Osteoblast (primary cell): ENCODE results near the gene PDHB. TPM values are rescaled to one million over a fixed set of nuclear protein-coding genes. Genes with fewer than 3 reads are reported as not detected.

Source experiments
- DNase-seq: peaks from one replicate; pipeline ENCODE4 v3.0.0; 2011; ENCODE audit warnings: low spot score, mixed read lengths; ENCODE audit not compliant: insufficient read length; ENCODE audit errors: missing footprints
- H2AFZ ChIP-seq: 2 replicates; pipeline ENCODE4 v1.6.0; 2011; ENCODE audit warnings: mild to moderate bottlenecking, low read length
- H3K27ac ChIP-seq: 2 replicates; pipeline ENCODE4 v1.5.1; 2011; ENCODE audit warnings: mild to moderate bottlenecking, low read depth, low read length, moderate library complexity
- H3K27me3 ChIP-seq: 2 replicates; pipeline ENCODE4 v1.6.0; 2012; ENCODE audit warnings: mild to moderate bottlenecking, control low read depth, inconsistent platforms, low read length, moderate library complexity; ENCODE audit not compliant: insufficient read depth
- H3K36me3 ChIP-seq: 2 replicates; pipeline ENCODE4 v1.5.1; 2011; ENCODE audit warnings: mild to moderate bottlenecking, low read length, control low read depth, moderate library complexity; ENCODE audit not compliant: insufficient read depth
- H3K4me1 ChIP-seq: 2 replicates; pipeline ENCODE4 v1.5.1; 2011; ENCODE audit warnings: mild to moderate bottlenecking, low read length, control low read depth, moderate library complexity; ENCODE audit not compliant: insufficient read depth
- H3K4me2 ChIP-seq: 2 replicates; pipeline ENCODE4 v1.6.0; 2011; ENCODE audit warnings: mild to moderate bottlenecking, low read length; ENCODE audit not compliant: insufficient read depth
- H3K4me3 ChIP-seq: fragments of 200-600 bp; sonication (generic); 3 replicates; pipeline ENCODE4 v1.5.1; 2012; ENCODE audit warnings: mild to moderate bottlenecking, low read length, inconsistent platforms; ENCODE audit not compliant: insufficient read depth
- H3K79me2 ChIP-seq: 2 replicates; pipeline ENCODE4 v1.6.0; 2012; ENCODE audit warnings: mild to moderate bottlenecking, low read length, control low read depth, inconsistent platforms; ENCODE audit not compliant: insufficient read depth
- H3K9me3 ChIP-seq: 2 replicates; pipeline ENCODE4 v1.5.1; 2011; ENCODE audit warnings: low read depth, low read length, control low read depth
- H4K20me1 ChIP-seq: 2 replicates; pipeline ENCODE4 v1.6.0; 2012; ENCODE audit warnings: mild to moderate bottlenecking, low read length, control low read depth; ENCODE audit not compliant: insufficient read depth
- total RNA-seq: library from RNA; depleted of rRNA; stranded (reverse); fragments of >200 nt; gene quantifications from 2 replicates; pipeline ENCODE4 v1.2.3, GENCODE V29; 2012
- TF ChIP-seq, protein P1 (sequence below): IDR thresholded peaks from 2 replicates; pipeline ENCODE4 v1.5.1; 2011; ENCODE audit warnings: mild to moderate bottlenecking, low read depth, low read length, moderate library complexity; ENCODE audit errors: extremely low read depth

Gene PDHB
- total RNA-seq, 1 donor, result 78.2 TPM

- no peak overlapping the region for H3K27ac ChIP-seq
- H3K4me3 ChIP-seq, result no peak overlapping the region
- H3K27me3 ChIP-seq, result no peaks in the 10 kb centered on the region
- no peak overlapping the region for H3K4me2 ChIP-seq
- no peaks in the 10 kb centered on the region for H3K9me3 ChIP-seq
- no peaks in the 10 kb centered on the region for H3K79me2 ChIP-seq
- DNase-seq, result no peak
- H2AFZ ChIP-seq, result no peak overlapping the region
- no peaks in the 10 kb centered on the region for H4K20me1 ChIP-seq
- TF ChIP-seq, protein P1, sequence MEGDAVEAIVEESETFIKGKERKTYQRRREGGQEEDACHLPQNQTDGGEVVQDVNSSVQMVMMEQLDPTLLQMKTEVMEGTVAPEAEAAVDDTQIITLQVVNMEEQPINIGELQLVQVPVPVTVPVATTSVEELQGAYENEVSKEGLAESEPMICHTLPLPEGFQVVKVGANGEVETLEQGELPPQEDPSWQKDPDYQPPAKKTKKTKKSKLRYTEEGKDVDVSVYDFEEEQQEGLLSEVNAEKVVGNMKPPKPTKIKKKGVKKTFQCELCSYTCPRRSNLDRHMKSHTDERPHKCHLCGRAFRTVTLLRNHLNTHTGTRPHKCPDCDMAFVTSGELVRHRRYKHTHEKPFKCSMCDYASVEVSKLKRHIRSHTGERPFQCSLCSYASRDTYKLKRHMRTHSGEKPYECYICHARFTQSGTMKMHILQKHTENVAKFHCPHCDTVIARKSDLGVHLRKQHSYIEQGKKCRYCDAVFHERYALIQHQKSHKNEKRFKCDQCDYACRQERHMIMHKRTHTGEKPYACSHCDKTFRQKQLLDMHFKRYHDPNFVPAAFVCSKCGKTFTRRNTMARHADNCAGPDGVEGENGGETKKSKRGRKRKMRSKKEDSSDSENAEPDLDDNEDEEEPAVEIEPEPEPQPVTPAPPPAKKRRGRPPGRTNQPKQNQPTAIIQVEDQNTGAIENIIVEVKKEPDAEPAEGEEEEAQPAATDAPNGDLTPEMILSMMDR, result no peak
- H3K4me1 ChIP-seq, result peaks cover 6% of the 10 kb centered on the region
- peaks cover 34% of the 10 kb centered on the region for H3K36me3 ChIP-seq
Measured at GRCh38 chr3:58416191-58416590, 17.4 kb downstream of the PDHB start.

DNA sequence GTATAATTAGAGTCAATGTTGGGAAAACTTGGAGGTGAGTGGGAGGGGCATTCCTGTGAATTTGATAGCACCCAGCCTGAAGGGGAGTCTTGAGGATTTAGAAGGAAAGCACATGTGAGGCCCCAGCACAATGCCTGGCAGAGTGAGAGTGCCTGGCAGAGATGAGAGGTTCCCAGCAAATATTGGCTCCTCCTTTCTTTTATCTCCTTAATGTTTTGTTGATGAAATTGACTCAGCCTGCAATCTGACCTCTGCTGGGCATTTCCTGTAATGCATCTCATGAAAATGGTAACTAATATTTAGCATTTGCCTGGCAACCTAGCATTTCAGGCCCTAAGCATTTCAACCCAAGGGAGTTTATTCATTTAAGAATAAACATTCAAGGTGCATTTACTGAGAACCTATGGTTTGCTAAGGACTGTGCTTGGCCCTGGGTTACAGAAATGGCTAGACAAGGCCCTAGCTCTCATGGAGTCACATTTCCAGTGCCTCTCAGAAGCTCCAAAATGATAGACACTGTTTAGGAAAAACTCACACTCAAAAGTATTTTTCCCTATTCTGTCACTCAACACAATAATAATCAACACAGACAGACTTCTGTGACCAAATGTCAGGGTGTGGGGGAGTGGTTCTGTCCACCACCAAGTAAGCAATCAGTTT lies 19.0 kb downstream of the PDHB start:
- H3K4me1 ChIP-seq, result peaks cover 13% of the 10 kb centered on the region
- no peak overlapping the region for H3K4me3 ChIP-seq
- peak overlapping the region; percentile 31 for H3K27ac ChIP-seq
- peak; percentile 59 for DNase-seq
- H3K9me3 ChIP-seq, result no peaks in the 10 kb centered on the region
- no peaks in the 10 kb centered on the region for H4K20me1 ChIP-seq
- no peaks in the 10 kb centered on the region for H3K27me3 ChIP-seq
- peaks cover 31% of the 10 kb centered on the region for H3K36me3 ChIP-seq
- no peak overlapping the region for H3K4me2 ChIP-seq
- H3K79me2 ChIP-seq, result no peaks in the 10 kb centered on the region
- H2AFZ ChIP-seq, result no peak overlapping the region
- TF ChIP-seq, protein P1, result peak; percentile 81

DNA sequence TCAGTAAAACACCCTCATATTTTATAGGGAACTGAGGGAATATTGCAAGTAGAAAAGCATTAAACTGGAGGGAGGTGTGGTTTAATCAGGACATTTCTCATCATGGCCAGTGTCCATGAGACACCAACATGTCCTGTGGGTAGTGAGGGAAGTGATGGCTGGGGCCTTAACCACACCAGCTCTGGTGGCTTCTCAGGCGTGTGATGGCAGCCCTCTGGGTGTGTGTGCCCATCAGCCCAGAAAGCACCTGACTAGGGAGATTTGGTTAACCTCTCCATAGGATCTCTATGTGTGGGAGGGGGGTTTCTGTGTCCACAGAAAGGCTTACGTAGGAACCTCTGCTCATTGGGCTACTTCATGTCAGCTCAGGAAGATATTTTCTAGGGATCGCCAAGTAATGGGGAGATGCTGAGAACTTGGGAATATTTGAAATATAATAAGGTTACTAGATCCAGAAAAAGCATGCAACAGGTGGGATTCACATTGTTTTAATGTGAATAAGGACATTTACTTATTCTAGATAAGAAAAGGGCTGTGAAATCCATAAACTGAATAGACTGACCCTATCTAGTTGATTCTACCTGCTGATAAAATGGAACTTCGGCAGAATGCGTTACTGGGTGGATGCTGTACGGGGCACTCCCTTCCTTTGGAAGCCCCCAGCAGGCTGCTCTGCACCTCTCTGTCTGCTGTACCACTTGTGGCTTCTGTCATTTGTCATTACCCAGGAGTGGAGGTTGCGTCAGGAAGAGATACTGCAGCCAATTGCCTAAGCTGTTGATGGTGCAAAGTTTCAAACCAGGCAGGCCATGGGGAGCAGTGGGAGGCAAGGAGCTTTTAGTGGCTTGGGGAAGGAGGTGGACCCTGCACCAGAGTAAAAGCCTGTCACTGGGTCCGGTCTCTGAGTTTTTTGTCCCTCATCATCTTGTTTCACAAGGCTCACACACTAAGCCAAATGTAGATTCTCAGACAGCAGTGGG lies 21.5 kb downstream of the PDHB start:
- no peaks in the 10 kb centered on the region for H4K20me1 ChIP-seq
- peaks cover 13% of the 10 kb centered on the region for H3K4me1 ChIP-seq
- no peaks in the 10 kb centered on the region for H3K79me2 ChIP-seq
- H3K27ac ChIP-seq, result no peak overlapping the region
- DNase-seq, result no peak
- no peaks in the 10 kb centered on the region for H3K27me3 ChIP-seq
- H3K9me3 ChIP-seq, result no peaks in the 10 kb centered on the region
- TF ChIP-seq, protein P1, result no peak
- H2AFZ ChIP-seq, result no peak overlapping the region
- H3K36me3 ChIP-seq, result peaks cover 45% of the 10 kb centered on the region
- no peak overlapping the region for H3K4me2 ChIP-seq
- H3K4me3 ChIP-seq, result no peak overlapping the region

GRCh38 chr3:58411036-58411435 lies 22.6 kb downstream of the PDHB start:
- peak overlapping the region; percentile 17 for H3K27ac ChIP-seq
- no peaks in the 10 kb centered on the region for H3K27me3 ChIP-seq
- peaks cover 13% of the 10 kb centered on the region for H3K4me1 ChIP-seq
- no peaks in the 10 kb centered on the region for H4K20me1 ChIP-seq
- no peaks in the 10 kb centered on the region for H3K79me2 ChIP-seq
- DNase-seq, result peak; percentile 66
- no peak overlapping the region for H2AFZ ChIP-seq
- TF ChIP-seq, protein P1, result no peak
- H3K9me3 ChIP-seq, result no peaks in the 10 kb centered on the region
- no peak overlapping the region for H3K4me2 ChIP-seq
- no peak overlapping the region for H3K4me3 ChIP-seq
- peaks cover 45% of the 10 kb centered on the region for H3K36me3 ChIP-seq
